Body of pancreas (tissue), 4 donors: ENCODE measurements around the gene TMED5. TPM values are rescaled to one million over a fixed set of nuclear protein-coding genes. Genes with fewer than 3 reads are reported as not detected.
"Not testable (repeated sequence)": the region's sequence is repeated elsewhere in the genome, so short reads cannot be mapped to it uniquely, and the experiment has no call there.

Experiments
- ATAC-seq: fragments of 150-250 bp; one replicate; pipeline ENCODE4 v1.9.1; 2016
- DNase-seq, 4 donors: peaks; one replicate each; pipeline ENCODE4 v3.0.0-alpha.2; 2019
- H3K27ac ChIP-seq, 4 donors: fragments of 200-600 bp; sonication (generic); 1 replicate in 3 of 4; 2 replicates in 1 of 4; pipeline versions ENCODE4 v1.5.1 to v1.6.1; 2016 to 2019; ENCODE audit warnings: mild to moderate bottlenecking in 1 of 4, mixed read lengths in 1 of 4, moderate library complexity in 1 of 4
- H3K27me3 ChIP-seq, 2 donors: fragments of 200-600 bp; sonication (generic); one replicate each; pipeline ENCODE4 v1.6.0; 2016; ENCODE audit warnings: mild to moderate bottlenecking in 1 of 2
- H3K36me3 ChIP-seq, 2 donors: fragments of 200-600 bp; sonication (generic); replicated peaks in 1 of 2; 2 replicates each; pipeline ENCODE4 v1.5.1; 2016; ENCODE audit warnings: low read depth in 2 of 2; ENCODE audit not compliant: insufficient read depth in 1 of 2
- H3K4me1 ChIP-seq: fragments of 200-600 bp; sonication (generic); one replicate; pipeline ENCODE4 v1.6.0; 2016
- H3K4me3 ChIP-seq, 2 donors: fragments of 200-600 bp; sonication (generic); 1 replicate in 1 of 2; 2 replicates in 1 of 2; pipeline ENCODE4 v1.5.1; 2016 to 2019
- H3K9me3 ChIP-seq, 3 donors: fragments of 200-600 bp; sonication (generic); 1 replicate in 2 of 3; 2 replicates in 1 of 3; pipeline ENCODE4 v1.5.1; 2016
- POLR2A ChIP-seq, 3 donors: fragments of 450-650 bp; IDR thresholded peaks; one replicate each; pipeline ENCODE4 v1.6.1; 2016; ENCODE audit warnings: antibody characterized with exemption in 3 of 3, mild to moderate bottlenecking in 2 of 3
- WGBS, 2 donors: methylation state at CpG; one replicate each; pipeline ENCODE4 v1.1.5; 2017; 5-methylcytosine and 5-hydroxymethylcytosine counted together
- intact Hi-C: fragments of 100-400 bp; cut with DNase I; formaldehyde crosslinking; loops from one replicate; pipeline ENCODE4 v1.15.1; 2023
- total RNA-seq, 2 donors: library from RNA; depleted of rRNA; stranded (reverse); fragments of >200 nt; gene quantifications; one replicate each; pipeline ENCODE4 v1.1.0, GENCODE V29; 2016
- TF ChIP-seq, protein P1 (sequence below), 7 experiments: fragments of 450-650 bp in 4 of 7; fragments of 200-600 bp in 3 of 7; sonication (generic) in 3 of 7; IDR thresholded peaks; one replicate each; pipeline ENCODE4 v1.5.1; 2016 to 2019; ENCODE audit warnings: antibody characterized with exemption in 7 of 7

The TMED5 gene
- total RNA-seq, result 10 to 100 TPM; 31.1 to 31.3 TPM

DNA sequence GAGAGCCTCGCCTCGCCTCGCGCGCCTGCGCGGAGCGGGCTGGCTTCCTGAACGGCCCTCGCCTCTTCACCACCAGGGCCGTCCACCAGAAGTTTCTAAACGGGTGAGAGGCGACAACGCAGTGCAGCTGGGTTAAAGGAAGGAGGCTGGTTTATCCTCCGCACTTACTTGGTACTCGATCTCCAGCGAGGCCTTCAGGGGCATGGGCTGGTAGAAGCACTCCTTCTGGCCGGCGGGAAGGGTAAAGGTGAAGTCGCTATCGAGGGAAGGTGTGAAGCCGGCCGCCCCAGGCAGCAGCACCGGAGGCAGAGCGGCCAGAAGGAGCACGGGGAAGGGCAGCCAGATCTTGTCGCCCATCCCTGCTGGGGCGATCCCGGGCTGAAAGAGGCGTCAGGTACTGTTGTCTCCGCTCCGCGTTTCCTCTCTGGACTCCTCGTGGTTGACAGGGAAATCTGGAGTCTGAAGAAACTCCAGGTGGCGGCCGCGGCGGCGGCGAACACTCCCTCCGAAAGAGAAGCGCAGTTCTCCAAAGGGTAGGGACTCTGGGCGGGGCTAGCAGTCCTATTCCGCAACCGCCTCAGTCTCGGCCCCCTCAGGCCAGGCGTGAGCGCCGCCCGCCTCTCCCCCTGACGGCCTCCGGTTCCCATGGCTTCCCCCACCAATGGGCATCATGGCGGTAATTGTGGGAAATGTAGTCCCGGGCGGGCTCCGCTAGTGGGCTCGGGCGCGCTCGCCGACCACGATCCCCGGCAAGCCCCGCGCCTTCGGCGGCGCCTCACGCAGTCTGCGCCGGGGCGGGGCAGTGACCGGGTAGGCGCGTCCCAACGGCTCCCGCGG, at the start of gene TMED5:
TSS of gene TMED5 (minus strand) at position 528 of the 837 bp plus-strand sequence. CDS start at position 357, 171 bp downstream.
- H3K27me3 ChIP-seq, result no peaks in the 10 kb centered on the region
- H3K36me3 ChIP-seq, result no peaks in the 10 kb centered on the region
- intact Hi-C loops, result no loop called here
- ATAC-seq (peak; percentile 96), DNase-seq (peak; percentile 97 to 99 (median 98))
- TF ChIP-seq POLR2A (IDR thresholded peaks at IDR 0.05), result peak; percentile 94 to 98 (median 98)
- TF ChIP-seq, protein P1, sequence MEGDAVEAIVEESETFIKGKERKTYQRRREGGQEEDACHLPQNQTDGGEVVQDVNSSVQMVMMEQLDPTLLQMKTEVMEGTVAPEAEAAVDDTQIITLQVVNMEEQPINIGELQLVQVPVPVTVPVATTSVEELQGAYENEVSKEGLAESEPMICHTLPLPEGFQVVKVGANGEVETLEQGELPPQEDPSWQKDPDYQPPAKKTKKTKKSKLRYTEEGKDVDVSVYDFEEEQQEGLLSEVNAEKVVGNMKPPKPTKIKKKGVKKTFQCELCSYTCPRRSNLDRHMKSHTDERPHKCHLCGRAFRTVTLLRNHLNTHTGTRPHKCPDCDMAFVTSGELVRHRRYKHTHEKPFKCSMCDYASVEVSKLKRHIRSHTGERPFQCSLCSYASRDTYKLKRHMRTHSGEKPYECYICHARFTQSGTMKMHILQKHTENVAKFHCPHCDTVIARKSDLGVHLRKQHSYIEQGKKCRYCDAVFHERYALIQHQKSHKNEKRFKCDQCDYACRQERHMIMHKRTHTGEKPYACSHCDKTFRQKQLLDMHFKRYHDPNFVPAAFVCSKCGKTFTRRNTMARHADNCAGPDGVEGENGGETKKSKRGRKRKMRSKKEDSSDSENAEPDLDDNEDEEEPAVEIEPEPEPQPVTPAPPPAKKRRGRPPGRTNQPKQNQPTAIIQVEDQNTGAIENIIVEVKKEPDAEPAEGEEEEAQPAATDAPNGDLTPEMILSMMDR (IDR thresholded peaks at IDR 0.05), result peak in 5 of 7 experiments; percentile 16 to 63 (median 41)
- WGBS, 2 donors, result 0% methylated on average over 40 to 78 of the region's 78 CpGs
- no peaks in the 10 kb centered on the region for H3K9me3 ChIP-seq
- H3K27ac ChIP-seq, result peak within 1 kb of the TSS; percentile 98 to 99 (median 99)
- H3K4me3 ChIP-seq, result peak within 1 kb of the TSS; percentile 57 to 89
- H3K4me1 ChIP-seq, result peaks cover 19% of the 10 kb centered on the region

DNA sequence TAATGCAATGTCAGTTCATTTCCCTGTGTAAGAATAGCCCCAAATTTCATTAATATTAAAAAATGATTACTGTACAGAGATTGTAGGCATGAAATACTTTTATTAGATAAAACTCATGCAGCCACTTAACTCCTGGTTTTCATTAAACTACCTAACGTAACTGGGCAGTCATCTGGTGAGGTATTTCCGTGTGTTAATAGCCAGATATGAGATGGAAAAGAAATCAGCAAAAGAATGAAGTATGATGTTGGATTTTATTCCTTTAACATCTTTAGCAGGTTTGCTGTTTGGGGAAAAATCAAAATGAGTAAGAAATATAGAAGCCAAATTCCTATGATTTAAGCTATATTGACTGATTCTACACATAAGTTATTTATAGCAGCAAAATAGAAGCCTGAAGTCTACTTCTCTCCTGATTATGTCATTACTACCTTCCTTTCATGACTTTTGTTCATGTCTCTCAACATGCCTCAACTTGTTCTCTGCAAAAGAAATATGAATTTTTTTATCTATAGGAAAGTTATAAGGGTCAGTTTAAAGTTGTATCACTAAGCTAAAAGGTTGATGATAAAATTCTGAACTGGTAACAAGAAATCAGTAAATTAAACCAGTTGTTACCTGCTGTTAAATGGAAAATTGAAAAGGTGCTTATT, 42.9 kb upstream of the TMED5 start:
- DNase-seq, result no peak
- Histone ChIP-seq H3K9me3 (no peaks in the 10 kb centered on the region), H3K27me3 (no peaks in the 10 kb centered on the region), H3K27ac (no peak overlapping the region), H3K4me3 (no peak overlapping the region), H3K4me1 (no peaks in the 10 kb centered on the region), H3K36me3 (no peaks in the 10 kb centered on the region)
- ATAC-seq, result no peak
- 95 to 100% methylated on average over 2 of the region's 2 CpGs for WGBS, 2 donors
- TF ChIP-seq, protein P1 (IDR thresholded peaks at IDR 0.05), result no peak
- TF ChIP-seq POLR2A (IDR thresholded peaks at IDR 0.05), result no peak
- intact Hi-C loops, result no loop called here

DNA sequence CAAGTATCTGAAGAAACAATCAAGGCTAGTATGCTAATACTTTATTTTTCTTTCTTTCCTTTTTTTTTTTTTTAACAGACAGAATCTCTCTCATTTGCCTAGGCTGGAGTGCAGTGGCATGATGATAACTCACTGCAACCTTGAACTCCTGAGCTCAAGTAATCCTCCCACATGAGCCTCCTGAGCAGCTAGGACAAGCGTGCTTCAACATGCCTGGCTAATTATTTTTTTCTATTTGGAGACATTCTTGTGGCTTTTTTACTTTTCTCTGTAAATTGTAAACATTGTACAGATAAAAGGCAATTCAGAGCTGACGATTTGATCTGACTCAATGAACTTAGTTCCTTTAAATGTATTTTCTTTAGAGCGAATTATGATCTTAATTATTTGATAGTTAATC, 41.7 kb upstream of the TMED5 start:
- H3K4me1 ChIP-seq, result no peaks in the 10 kb centered on the region
- intact Hi-C loops, result no loop called here
- H3K9me3 ChIP-seq, result no peaks in the 10 kb centered on the region
- ATAC-seq (no peak), DNase-seq (no peak)
- WGBS, 2 donors, result 91 to 93% methylated on average over 3 of the region's 3 CpGs
- H3K27ac ChIP-seq, result no peak overlapping the region
- no peak overlapping the region for H3K4me3 ChIP-seq
- TF ChIP-seq, protein P1 (IDR thresholded peaks at IDR 0.05), result no peak
- no peak for TF ChIP-seq POLR2A (IDR thresholded peaks at IDR 0.05)
- H3K36me3 ChIP-seq, result no peaks in the 10 kb centered on the region
- no peaks in the 10 kb centered on the region for H3K27me3 ChIP-seq

DNA sequence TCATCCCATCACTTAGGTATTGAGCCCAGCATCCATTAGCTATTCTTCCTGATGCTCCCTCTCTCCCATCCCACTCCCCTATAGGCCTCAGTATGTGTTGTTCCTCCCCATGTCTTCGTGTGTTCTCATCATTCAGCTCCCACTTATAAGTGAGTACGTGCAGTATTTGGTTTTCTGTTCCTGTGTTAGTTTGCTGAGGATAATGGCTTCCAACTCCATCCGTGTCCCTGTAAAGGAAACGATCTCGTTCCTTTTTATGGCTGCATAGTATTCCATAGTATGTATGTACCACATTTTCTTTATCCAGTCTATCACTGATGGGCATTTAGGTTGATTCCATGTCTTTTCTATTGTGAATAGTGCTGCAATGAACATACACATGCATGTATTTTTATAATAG, 40.5 kb upstream of the TMED5 start:
- H3K27me3 ChIP-seq, H3K36me3 ChIP-seq, ATAC-seq, H3K27ac ChIP-seq, H3K9me3 ChIP-seq, intact Hi-C loops, DNase-seq, H3K4me1 ChIP-seq, H3K4me3 ChIP-seq: not testable (repeated sequence)
- 98 to 99% methylated on average over 5 of the region's 5 CpGs for WGBS, 2 donors

DNA sequence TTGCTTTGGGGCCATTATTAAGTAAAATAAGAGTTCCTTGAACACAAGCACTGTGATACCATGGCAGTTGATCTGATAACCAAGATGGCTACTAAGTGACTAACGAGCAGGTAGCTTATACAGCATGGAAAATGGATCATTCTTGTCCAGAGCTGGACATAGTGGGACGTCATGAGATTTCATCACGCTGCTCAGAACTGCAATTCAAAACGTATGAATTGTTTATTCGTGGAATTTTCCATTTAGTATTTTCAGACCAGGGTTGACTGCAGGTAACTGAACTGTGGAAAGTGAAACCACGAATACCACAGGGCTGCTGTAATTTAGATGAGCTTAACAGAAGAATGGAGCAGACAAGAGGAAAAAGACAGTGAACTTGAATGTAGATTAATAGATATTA, 39.2 kb upstream of the TMED5 start:
- Histone ChIP-seq H3K27me3 (no peaks in the 10 kb centered on the region), H3K9me3 (no peaks in the 10 kb centered on the region), H3K4me3 (no peak overlapping the region), H3K36me3 (no peaks in the 10 kb centered on the region), H3K27ac (no peak overlapping the region), H3K4me1 (no peaks in the 10 kb centered on the region)
- 78 to 87% methylated on average over 6 of the region's 6 CpGs for WGBS, 2 donors
- TF ChIP-seq POLR2A (IDR thresholded peaks at IDR 0.05), result no peak
- TF ChIP-seq, protein P1 (IDR thresholded peaks at IDR 0.05), result no peak
- no peak for ATAC-seq
- no peak for DNase-seq
- intact Hi-C loops, result no loop called here
